MCF 10A (cell line): ENCODE measurements around the gene OR2M3. TPM values are rescaled to one million over a fixed set of nuclear protein-coding genes. Genes with fewer than 3 reads are reported as not detected.

Experiments used
- BruUV-seq: library from RNA; stranded (reverse); fragments of 400-500 nt; replicated peaks from 2 replicates; lab custom pipeline; 2021; lab: Mats Ljungman, UMichigan
- CTCF ChIA-PET: fragments of 300-600 bp; sonication (Branson Sonifier 250); formaldehyde crosslinking; extraction: SDS; loops from one replicate; lab custom pipeline; 2021; ENCODE audit warnings: antibody characterized with exemption, inconsistent platforms; lab: Yijun Ruan, JAX
- POLR2A ChIA-PET: fragments of 300-600, 350-650 bp; sonication (Branson Sonifier 250); formaldehyde crosslinking; extraction: SDS; loops from one replicate; lab custom pipeline; 2020; ENCODE audit warnings: antibody characterized with exemption, inconsistent platforms; lab: Yijun Ruan, JAX
- DNase-seq: peaks from one replicate; pipeline ENCODE4 v3.0.0-alpha.2; 2018; ENCODE audit not compliant: unreplicated experiment
- H3K27ac Mint-ChIP-seq: one replicate; pipeline ENCODE4 v1.8.0; 2022; ENCODE audit warnings: mild to moderate bottlenecking, low read depth, mixed read lengths; ENCODE audit not compliant: unreplicated experiment
- H3K27me3 Mint-ChIP-seq: one replicate; pipeline ENCODE4 v1.8.0; 2022; ENCODE audit warnings: mixed read lengths; ENCODE audit not compliant: insufficient read depth, unreplicated experiment
- H3K36me3 Mint-ChIP-seq: one replicate; pipeline ENCODE4 v1.8.0; 2022; ENCODE audit warnings: mild to moderate bottlenecking, moderate library complexity, mixed read lengths; ENCODE audit not compliant: insufficient read depth, unreplicated experiment
- H3K4me1 Mint-ChIP-seq: one replicate; pipeline ENCODE4 v1.8.0; 2022; ENCODE audit warnings: mixed read lengths; ENCODE audit not compliant: insufficient read depth, unreplicated experiment
- H3K4me3 Mint-ChIP-seq: one replicate; pipeline ENCODE4 v1.8.0; 2022; ENCODE audit warnings: mild to moderate bottlenecking, moderate library complexity, mixed read lengths; ENCODE audit not compliant: unreplicated experiment
- H3K9me3 Mint-ChIP-seq: one replicate; pipeline ENCODE4 v1.8.0; 2022; ENCODE audit warnings: mixed read lengths; ENCODE audit not compliant: unreplicated experiment
- intact Hi-C: fragments of 100-400 bp; cut with micrococcal nuclease; formaldehyde crosslinking; loops from 2 replicates; pipeline ENCODE4 v1.14.1; 2022
- total RNA-seq: library from RNA; stranded (reverse); gene quantifications from 2 replicates; pipeline ENCODE4 v1.2.3, GENCODE V29; 2022
- TF ChIP-seq, protein P1 (sequence below): fragments of 200-600 bp; IDR thresholded peaks from one replicate; pipeline ENCODE4 v1.8.0; 2022; ENCODE audit warnings: antibody characterized with exemption, mild to moderate bottlenecking; ENCODE audit not compliant: unreplicated experiment

The OR2M3 gene
- total RNA-seq, 1 experiment from 2014 or later = not detected

DNA sequence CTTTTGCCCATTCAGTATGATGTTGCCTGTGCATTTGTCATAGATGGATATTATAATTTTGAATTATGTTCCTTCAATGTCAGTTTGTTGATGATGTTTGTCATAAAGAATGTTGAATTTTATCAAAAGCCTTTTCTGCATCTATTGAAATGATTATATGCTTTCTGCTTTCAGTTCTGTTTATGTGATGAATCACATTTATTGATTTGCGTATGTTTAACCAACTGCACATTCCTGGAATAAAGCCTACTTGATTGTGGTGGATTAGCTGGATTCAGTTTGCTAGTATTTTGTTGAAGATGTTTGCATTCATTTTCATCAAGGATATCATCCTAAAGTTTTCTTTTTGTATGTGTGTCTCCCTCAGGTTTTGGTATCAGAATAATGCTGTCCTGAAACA, 28.5 kb downstream of the OR2M3 start:
- POLR2A ChIA-PET = no interaction called here
- intact Hi-C loops = no loop called here

DNA sequence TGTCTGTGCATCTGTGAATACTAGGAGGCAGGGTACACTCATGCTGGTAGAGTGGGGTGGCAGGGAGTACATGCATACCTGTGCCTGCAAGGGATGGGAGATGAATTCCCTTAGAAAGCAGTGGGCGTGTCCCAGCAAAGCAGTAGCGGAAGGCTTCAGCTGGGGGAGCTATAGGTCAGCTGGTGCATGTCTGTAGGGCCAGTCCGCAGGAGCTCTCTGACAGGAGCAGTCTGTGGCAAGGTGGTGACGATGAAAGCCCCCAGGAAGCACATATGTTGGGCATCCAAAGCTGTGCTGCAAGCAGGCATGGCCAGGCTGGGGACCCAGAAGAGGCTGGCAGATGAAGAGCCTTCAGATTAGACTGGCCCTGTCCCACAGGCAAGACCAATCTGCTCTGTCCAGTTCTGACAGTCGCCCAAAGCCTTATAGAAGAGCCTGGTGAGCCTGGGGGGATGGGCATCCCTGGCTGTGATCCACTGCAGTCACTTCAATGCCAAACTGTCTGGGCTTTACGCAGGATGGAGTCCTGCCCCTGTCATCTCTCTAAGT, 32.4 kb downstream of the OR2M3 start:
- Mint-ChIP-seq H3K27me3 (no peaks in the 10 kb centered on the region), H3K27ac (no peak overlapping the region), H3K9me3 (peaks cover 15% of the 10 kb centered on the region), H3K4me1 (no peaks in the 10 kb centered on the region), H3K4me3 (no peak overlapping the region), H3K36me3 (no peaks in the 10 kb centered on the region)
- DNase-seq = no peak
- intact Hi-C loops = no loop called here
- TF ChIP-seq, protein P1, sequence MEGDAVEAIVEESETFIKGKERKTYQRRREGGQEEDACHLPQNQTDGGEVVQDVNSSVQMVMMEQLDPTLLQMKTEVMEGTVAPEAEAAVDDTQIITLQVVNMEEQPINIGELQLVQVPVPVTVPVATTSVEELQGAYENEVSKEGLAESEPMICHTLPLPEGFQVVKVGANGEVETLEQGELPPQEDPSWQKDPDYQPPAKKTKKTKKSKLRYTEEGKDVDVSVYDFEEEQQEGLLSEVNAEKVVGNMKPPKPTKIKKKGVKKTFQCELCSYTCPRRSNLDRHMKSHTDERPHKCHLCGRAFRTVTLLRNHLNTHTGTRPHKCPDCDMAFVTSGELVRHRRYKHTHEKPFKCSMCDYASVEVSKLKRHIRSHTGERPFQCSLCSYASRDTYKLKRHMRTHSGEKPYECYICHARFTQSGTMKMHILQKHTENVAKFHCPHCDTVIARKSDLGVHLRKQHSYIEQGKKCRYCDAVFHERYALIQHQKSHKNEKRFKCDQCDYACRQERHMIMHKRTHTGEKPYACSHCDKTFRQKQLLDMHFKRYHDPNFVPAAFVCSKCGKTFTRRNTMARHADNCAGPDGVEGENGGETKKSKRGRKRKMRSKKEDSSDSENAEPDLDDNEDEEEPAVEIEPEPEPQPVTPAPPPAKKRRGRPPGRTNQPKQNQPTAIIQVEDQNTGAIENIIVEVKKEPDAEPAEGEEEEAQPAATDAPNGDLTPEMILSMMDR = no peak
- CTCF ChIA-PET = interaction anchor here (0.6 to 4.2 kb wide), 6 partner anchors 10 to 612 kb away, joined by 3 to 26 read pairs (median 3); no protein-coding TSS in a partner anchor
- no TSS peak for BruUV-seq
- POLR2A ChIA-PET = no interaction called here

More for the DNA sequence above, 28.5 kb downstream of the OR2M3 start:
- Mint-ChIP-seq H3K27me3 (no peaks in the 10 kb centered on the region), H3K9me3 (peaks cover 15% of the 10 kb centered on the region), H3K36me3 (no peaks in the 10 kb centered on the region), H3K27ac (no peak overlapping the region), H3K4me3 (no peak overlapping the region), H3K4me1 (no peaks in the 10 kb centered on the region)
- CTCF ChIA-PET = interaction anchor here (0.6 kb wide), 1 partner anchor 468 kb away, joined by 3 read pairs; no protein-coding TSS in a partner anchor
- BruUV-seq = no TSS peak
- TF ChIP-seq, protein P1 = no peak
- DNase-seq = no peak

DNA sequence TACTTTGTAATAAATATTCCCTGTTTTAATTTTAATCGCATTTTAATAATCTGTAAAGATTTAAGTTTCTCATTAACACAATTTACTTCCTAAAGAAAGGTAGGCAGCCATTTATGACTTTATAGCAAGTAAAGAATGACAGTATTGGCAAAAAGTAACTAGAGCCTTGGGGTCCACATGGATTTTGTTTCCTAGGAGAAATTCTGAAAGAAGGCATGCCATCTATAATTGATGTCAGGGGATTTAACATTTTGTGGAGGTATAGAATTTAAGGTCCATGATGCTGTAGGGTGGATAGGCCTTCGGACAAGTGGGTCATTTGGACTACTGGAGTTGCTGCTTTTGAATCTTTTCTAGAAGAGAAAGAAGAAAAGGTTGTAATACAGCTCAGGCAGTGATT, 34.1 kb downstream of the OR2M3 start, which contains the start of gene OR2M4:
TSS of gene OR2M4 (plus strand) at position 301 of the 400 bp plus-strand sequence. CDS start 7,512 bp downstream, outside the sequence.
- Mint-ChIP-seq H3K27me3 (no peaks in the 10 kb centered on the region), H3K9me3 (peaks cover 16% of the 10 kb centered on the region), H3K4me3 (no peak within 1 kb of the TSS), H3K27ac (no peak within 1 kb of the TSS), H3K36me3 (no peaks in the 10 kb centered on the region), H3K4me1 (no peaks in the 10 kb centered on the region)
- CTCF ChIA-PET = interaction anchor here (1.7 to 4.2 kb wide), 4 partner anchors 8 to 12 kb away, joined by 4 to 26 read pairs (median 14); no protein-coding TSS in a partner anchor
- POLR2A ChIA-PET = interaction anchor here (1.1 to 1.4 kb wide), 2 partner anchors 13 kb away, joined by 4 to 5 read pairs; no protein-coding TSS in a partner anchor
- BruUV-seq = no TSS peak
- intact Hi-C loops = no loop called here
- no peak for DNase-seq
- TF ChIP-seq, protein P1 = no peak

DNA sequence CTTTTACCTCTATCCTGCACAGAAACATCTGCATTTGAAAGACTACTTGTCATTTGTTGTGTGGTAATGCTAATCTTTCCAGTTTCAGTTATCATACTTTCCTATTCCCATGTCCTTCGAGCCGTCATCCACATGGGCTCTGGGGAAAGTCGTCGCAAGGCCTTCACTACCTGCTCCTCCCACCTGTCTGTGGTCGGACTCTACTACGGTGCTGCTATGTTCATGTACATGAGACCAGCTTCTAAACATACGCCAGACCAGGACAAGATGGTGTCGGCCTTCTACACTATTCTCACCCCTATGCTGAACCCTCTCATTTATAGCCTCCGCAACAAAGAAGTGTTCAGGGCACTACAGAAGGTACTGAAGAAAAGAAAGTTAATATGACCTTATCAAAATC, 42.4 kb downstream of the OR2M3 start:
- intact Hi-C loops = loop anchor here (5.0 kb wide), 1 partner anchor 537 kb away; no protein-coding TSS in a partner anchor
- TF ChIP-seq, protein P1 = no peak
- CTCF ChIA-PET = interaction anchor here (0.6 to 2.6 kb wide), 6 partner anchors 9 to 565 kb away, joined by 3 to 9 read pairs (median 4); no protein-coding TSS in a partner anchor
- H3K4me3 Mint-ChIP-seq = no peak overlapping the region
- DNase-seq = no peak
- POLR2A ChIA-PET = interaction anchor here (1.2 kb wide), 1 partner anchor 10 kb away, joined by 5 read pairs; no protein-coding TSS in a partner anchor
- no peaks in the 10 kb centered on the region for H3K27me3 Mint-ChIP-seq
- BruUV-seq = no TSS peak
- H3K36me3 Mint-ChIP-seq = no peaks in the 10 kb centered on the region
- peaks cover 7% of the 10 kb centered on the region for H3K9me3 Mint-ChIP-seq
- H3K4me1 Mint-ChIP-seq = peaks cover 8% of the 10 kb centered on the region
- no peak overlapping the region for H3K27ac Mint-ChIP-seq
